Neural progenitor cell (in vitro differentiated cells): Measurements from ENCODE around the gene FHAD1. TPM values are rescaled to one million over a fixed set of nuclear protein-coding genes. Genes with fewer than 3 reads are reported as not detected.

Source experiments
- DNase-seq: peaks from one replicate; pipeline ENCODE4 v3.0.0-alpha.2; 2016; ENCODE audit warnings: low spot score
- H2AFZ ChIP-seq: fragments of 200-600 bp; sonication (generic); replicated peaks from 2 replicates; pipeline ENCODE4 v1.6.1; 2016; ENCODE audit warnings: antibody characterized with exemption
- H3F3A ChIP-seq: fragments of 200-600 bp; sonication (generic); 2 replicates; pipeline ENCODE4 v1.6.1; 2016; ENCODE audit warnings: antibody characterized with exemption, low read depth
- H3K27ac ChIP-seq: fragments of 200-600 bp; sonication (generic); 2 replicates; pipeline ENCODE4 v1.5.1; 2016; ENCODE audit warnings: mild to moderate bottlenecking
- H3K27me3 ChIP-seq: fragments of 200-600 bp; sonication (generic); 2 replicates; pipeline ENCODE4 v1.6.1; 2016; ENCODE audit warnings: mild to moderate bottlenecking, moderate library complexity
- H3K36me3 ChIP-seq: fragments of 200-600 bp; sonication (generic); 2 replicates; pipeline ENCODE4 v1.5.1; 2016
- H3K4me1 ChIP-seq: fragments of 200-600 bp; sonication (generic); 2 replicates; pipeline ENCODE4 v1.6.1; 2016; ENCODE audit warnings: mixed run types
- H3K4me2 ChIP-seq: fragments of 200-600 bp; sonication (generic); 2 replicates; pipeline ENCODE4 v1.6.1; 2016
- H3K4me3 ChIP-seq: fragments of 200-600 bp; sonication (generic); 2 replicates; pipeline ENCODE4 v1.5.1; 2016
- H3K79me2 ChIP-seq: fragments of 200-600 bp; sonication (generic); 2 replicates; pipeline ENCODE4 v1.6.1; 2016; ENCODE audit warnings: low read depth
- H3K9ac ChIP-seq: fragments of 200-600 bp; sonication (generic); 2 replicates; pipeline ENCODE4 v1.6.1; 2016
- H3K9me3 ChIP-seq: fragments of 200-600 bp; sonication (generic); 2 replicates; pipeline ENCODE4 v1.5.1; 2016; ENCODE audit warnings: low read depth
- H4K20me1 ChIP-seq: fragments of 200-600 bp; sonication (generic); 2 replicates; pipeline ENCODE4 v1.6.1; 2016; ENCODE audit warnings: low read depth
- H3K27ac Mint-ChIP-seq: 3 replicates; pipeline ENCODE4 v1.8.0; 2021; ENCODE audit warnings: mixed read lengths
- H3K27me3 Mint-ChIP-seq: 2 replicates; pipeline ENCODE4 v1.8.0; 2022; ENCODE audit warnings: low read depth, mild to moderate bottlenecking, inconsistent platforms, moderate library complexity, mixed read lengths; ENCODE audit not compliant: insufficient read depth
- H3K36me3 Mint-ChIP-seq: 3 replicates; pipeline ENCODE4 v1.8.0; 2021; ENCODE audit warnings: mixed read lengths
- H3K4me1 Mint-ChIP-seq: 3 replicates; pipeline ENCODE4 v1.8.0; 2021; ENCODE audit warnings: mixed read lengths
- H3K4me3 Mint-ChIP-seq: 3 replicates; pipeline ENCODE4 v1.8.0; 2021; ENCODE audit warnings: mild to moderate bottlenecking, moderate library complexity, mixed read lengths
- H3K9me3 Mint-ChIP-seq: 3 replicates; pipeline ENCODE4 v1.8.0; 2020; ENCODE audit warnings: mixed read lengths
- CTCF ChIP-seq: fragments of 200-600 bp; sonication (generic); IDR thresholded peaks from 2 replicates; pipeline ENCODE4 v1.5.1; 2017; ENCODE audit warnings: antibody characterized with exemption, mild to moderate bottlenecking
- EZH2 ChIP-seq: fragments of 200-600 bp; sonication (generic); IDR thresholded peaks from 2 replicates; pipeline ENCODE4 v1.6.1; 2017; ENCODE audit warnings: antibody characterized with exemption, mild to moderate bottlenecking, moderate library complexity
- EZH2phosphoT487 ChIP-seq: fragments of 200-600 bp; sonication (generic); IDR thresholded peaks from 2 replicates; pipeline ENCODE4 v1.6.1; 2017; ENCODE audit warnings: antibody characterized with exemption
- total RNA-seq: library from RNA; depleted of rRNA; stranded (reverse); fragments of >200 nt; gene quantifications from 2 replicates; pipeline ENCODE4 v1.2.3, GENCODE V29; 2015; ENCODE audit warnings: low replicate concordance

FHAD1 gene
- total RNA-seq, 1 donor from 2014 or later, result 9.1 TPM

DNA sequence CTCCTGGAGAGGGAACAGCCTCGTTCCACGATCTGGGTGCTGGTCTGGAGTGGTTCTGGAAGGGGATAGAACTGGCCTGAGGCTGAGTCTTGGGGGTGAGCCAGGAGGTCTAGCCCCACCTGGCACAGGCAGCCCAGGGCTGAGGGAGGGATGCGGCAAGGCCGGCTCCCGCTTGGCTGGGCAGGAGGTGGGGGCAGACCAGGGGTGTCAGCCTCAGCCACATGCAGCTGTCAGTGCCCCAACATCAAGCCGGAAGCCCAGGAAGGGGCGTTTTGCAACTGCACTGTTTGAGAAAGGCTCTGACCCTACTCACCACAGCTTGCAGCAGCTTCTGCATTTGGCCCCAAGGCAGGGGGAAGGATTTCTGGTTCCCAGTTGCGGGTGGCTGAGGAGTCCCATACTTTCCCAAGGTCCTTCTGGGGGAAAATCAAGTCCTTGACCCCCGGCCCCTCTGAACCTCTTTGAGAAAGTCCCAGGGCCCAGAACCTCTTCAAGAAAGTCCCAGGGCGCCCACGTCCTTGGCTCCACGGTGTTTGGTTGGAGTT, 164.6 kb downstream of the FHAD1 start:
- no peak overlapping the region for H3K27ac Mint-ChIP-seq
- no peak overlapping the region for H2AFZ ChIP-seq
- no peaks in the 10 kb centered on the region for H3K9me3 ChIP-seq
- H3K36me3 Mint-ChIP-seq, result peaks cover 4% of the 10 kb centered on the region
- H3K27me3 ChIP-seq, result peaks cover 54% of the 10 kb centered on the region
- peak overlapping the region; percentile 90 for H3K4me3 Mint-ChIP-seq
- no peak overlapping the region for H3K9ac ChIP-seq
- H3K27ac ChIP-seq, result no peak overlapping the region
- H3K36me3 ChIP-seq, result no peaks in the 10 kb centered on the region
- peaks cover 11% of the 10 kb centered on the region for H3K4me1 ChIP-seq
- H3K4me2 ChIP-seq, result no peak overlapping the region
- peaks cover 6% of the 10 kb centered on the region for H3F3A ChIP-seq
- no peak for DNase-seq
- TF ChIP-seq CTCF (no peak), EZH2phosphoT487 (no peak), EZH2 (no peak)
- H3K27me3 Mint-ChIP-seq, result peaks cover 18% of the 10 kb centered on the region
- no peak overlapping the region for H3K4me3 ChIP-seq
- H4K20me1 ChIP-seq, result peaks cover 14% of the 10 kb centered on the region
- H3K79me2 ChIP-seq, result no peaks in the 10 kb centered on the region
- H3K9me3 Mint-ChIP-seq, result no peaks in the 10 kb centered on the region
- H3K4me1 Mint-ChIP-seq, result peaks cover 44% of the 10 kb centered on the region

GRCh38 chr1:15412175-15412800, 165.3 kb downstream of the FHAD1 start:
- H3K4me3 ChIP-seq, result no peak overlapping the region

DNA sequence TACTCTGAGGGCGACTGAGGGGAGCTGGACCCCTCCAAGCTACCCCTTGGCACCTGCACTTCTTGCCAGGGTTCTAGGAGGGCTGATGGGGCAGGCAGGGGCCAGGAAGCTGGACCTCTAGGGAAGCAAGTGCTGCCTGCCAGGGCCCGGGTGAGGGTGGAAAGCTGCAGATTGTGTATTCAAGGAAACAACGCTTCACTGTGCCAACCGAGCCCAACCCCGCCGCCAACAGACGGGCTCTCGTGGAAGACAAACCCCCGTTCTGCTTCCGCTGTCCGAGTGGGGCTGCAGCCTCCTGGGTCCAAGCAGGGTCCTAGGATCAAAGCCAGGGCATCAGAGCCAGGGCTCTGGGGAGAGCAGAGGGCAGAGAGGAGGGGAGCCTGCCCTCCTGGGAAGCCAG, 165.8 kb downstream of the FHAD1 start:
- Histone ChIP-seq H3K36me3 (no peaks in the 10 kb centered on the region), H3F3A (peaks cover 6% of the 10 kb centered on the region), H3K27ac (no peak overlapping the region), H3K4me2 (no peak overlapping the region), H3K4me3 (no peak overlapping the region), H3K9ac (no peak overlapping the region), H3K27me3 (peaks cover 43% of the 10 kb centered on the region), H3K79me2 (no peaks in the 10 kb centered on the region), H3K4me1 (peaks cover 11% of the 10 kb centered on the region), H3K9me3 (no peaks in the 10 kb centered on the region), H2AFZ (no peak overlapping the region), H4K20me1 (peaks cover 14% of the 10 kb centered on the region)
- H3K27ac Mint-ChIP-seq, result no peak overlapping the region
- H3K9me3 Mint-ChIP-seq, result no peaks in the 10 kb centered on the region
- H3K4me3 Mint-ChIP-seq, result peak overlapping the region; percentile 41
- H3K36me3 Mint-ChIP-seq, result peaks cover 4% of the 10 kb centered on the region
- peaks cover 18% of the 10 kb centered on the region for H3K27me3 Mint-ChIP-seq
- DNase-seq, result no peak
- TF ChIP-seq EZH2 (no peak), CTCF (no peak), EZH2phosphoT487 (no peak)
- peaks cover 48% of the 10 kb centered on the region for H3K4me1 Mint-ChIP-seq

More at GRCh38 chr1:15412175-15412800, 165.3 kb downstream of the FHAD1 start:
- Histone ChIP-seq H3K9ac (no peak overlapping the region), H3K36me3 (no peaks in the 10 kb centered on the region), H2AFZ (no peak overlapping the region), H3K79me2 (no peaks in the 10 kb centered on the region), H3K9me3 (no peaks in the 10 kb centered on the region), H4K20me1 (peaks cover 14% of the 10 kb centered on the region), H3K4me2 (no peak overlapping the region), H3K4me1 (peaks cover 11% of the 10 kb centered on the region), H3F3A (peaks cover 6% of the 10 kb centered on the region), H3K27ac (no peak overlapping the region), H3K27me3 (peaks cover 48% of the 10 kb centered on the region)
- Mint-ChIP-seq H3K4me1 (peaks cover 46% of the 10 kb centered on the region), H3K27ac (no peak overlapping the region), H3K36me3 (peaks cover 4% of the 10 kb centered on the region), H3K9me3 (no peaks in the 10 kb centered on the region), H3K27me3 (peaks cover 18% of the 10 kb centered on the region), H3K4me3 (peak overlapping the region; percentile 41)
- TF ChIP-seq EZH2, result no peak
- TF ChIP-seq EZH2phosphoT487, result no peak
- TF ChIP-seq CTCF, result no peak
- no peak for DNase-seq
